GM12801 (cell line): ENCODE data around the gene ENG.

Source experiments
- CTCF ChIP-seq: IDR thresholded peaks from one replicate; pipeline ENCODE4 v1.5.1; 2011; ENCODE audit warnings: control low read depth; ENCODE audit not compliant: insufficient read length; ENCODE audit errors: extremely low read depth

Gene ENG

GRCh38 chr9:127876764-127877562 is 22.5 kb upstream of the ENG start:
- TF ChIP-seq CTCF = no peak

GRCh38 chr9:127876026-127876763 is 21.7 kb upstream of the ENG start:
- no peak for TF ChIP-seq CTCF

- TF ChIP-seq CTCF = no peak
Measured at GRCh38 chr9:127875306-127875966, 21.0 kb upstream of the ENG start.

- TF ChIP-seq CTCF = no peak
Measured at GRCh38 chr9:127874301-127875221, 20.1 kb upstream of the ENG start.

- no peak for TF ChIP-seq CTCF
Measured at GRCh38 chr9:127873886-127874285, 19.4 kb upstream of the ENG start.

GRCh38 chr9:127873223-127873691 is 18.8 kb upstream of the ENG start:
- TF ChIP-seq CTCF = no peak
